CD4-positive, alpha-beta memory T cell (primary cell): ENCODE results near the gene CIB2. TPM values are rescaled to one million over a fixed set of nuclear protein-coding genes. Genes with fewer than 3 reads are reported as not detected.

Experiments
- CTCF ChIA-PET: fragments of 350-600 bp; sonication (Branson Sonifier 250); formaldehyde crosslinking; loops from one replicate; lab custom pipeline; 2021; ENCODE audit warnings: inconsistent platforms; ENCODE audit not compliant: partially characterized antibody; lab: Charles Lee
- POLR2A ChIA-PET: fragments of 350-600 bp; sonication (Branson Sonifier 250); formaldehyde crosslinking; loops from one replicate; lab custom pipeline; 2021; ENCODE audit not compliant: partially characterized antibody; lab: Charles Lee
- DNase-seq, 5 donors: peaks; one replicate each; pipeline versions ENCODE4 v3.0.0 to v3.0.0-alpha.2; 2020 to 2022; ENCODE audit warnings: mixed read lengths in 1 of 5
- H3K27ac ChIP-seq: one replicate; pipeline ENCODE4 v1.7.0; 2013; ENCODE audit warnings: low read depth, low read length
- H3K27me3 ChIP-seq: 2 replicates; pipeline ENCODE4 v1.7.0; 2013; ENCODE audit warnings: mild to moderate bottlenecking, low read length, moderate library complexity; ENCODE audit not compliant: insufficient read depth
- H3K36me3 ChIP-seq: 2 replicates; pipeline ENCODE4 v1.7.0; 2013; ENCODE audit warnings: mild to moderate bottlenecking, low read length, moderate library complexity; ENCODE audit not compliant: insufficient read depth
- H3K4me1 ChIP-seq: 2 replicates; pipeline ENCODE4 v1.7.0; 2013; ENCODE audit warnings: mild to moderate bottlenecking, low read length, moderate library complexity; ENCODE audit not compliant: insufficient read depth
- H3K4me3 ChIP-seq, 2 donors: one replicate each; pipeline ENCODE4 v1.7.0; 2013; ENCODE audit warnings: low read length in 2 of 2, mild to moderate bottlenecking in 1 of 2
- H3K9me3 ChIP-seq, 2 donors: one replicate each; pipeline ENCODE4 v1.7.0; 2013; ENCODE audit warnings: low read length in 2 of 2, control low read depth in 1 of 2; ENCODE audit not compliant: control insufficient read depth in 1 of 2
- H3K27ac Mint-ChIP-seq, 7 donors: one replicate each; pipeline ENCODE4 v1.8.0; 2020 to 2021; ENCODE audit warnings: mixed read lengths in 7 of 7, mild to moderate bottlenecking in 6 of 7, inconsistent platforms in 3 of 7, moderate library complexity in 3 of 7
- H3K27me3 Mint-ChIP-seq, 2 donors: one replicate each; pipeline ENCODE4 v1.8.0; 2020 to 2021; ENCODE audit warnings: mixed read lengths in 2 of 2
- H3K36me3 Mint-ChIP-seq, 2 donors: one replicate each; pipeline ENCODE4 v1.8.0; 2020 to 2021; ENCODE audit warnings: mixed read lengths in 2 of 2, inconsistent platforms in 1 of 2, mild to moderate bottlenecking in 1 of 2
- H3K4me1 Mint-ChIP-seq, 4 donors: one replicate each; pipeline ENCODE4 v1.8.0; 2020 to 2021; ENCODE audit warnings: mixed read lengths in 4 of 4, mild to moderate bottlenecking in 1 of 4
- H3K4me3 Mint-ChIP-seq, 8 donors: one replicate each; pipeline ENCODE4 v1.8.0; 2020 to 2021; ENCODE audit warnings: mixed read lengths in 8 of 8, mild to moderate bottlenecking in 7 of 8, moderate library complexity in 6 of 8, inconsistent platforms in 3 of 8
- H3K9me3 Mint-ChIP-seq, 8 donors: one replicate each; pipeline ENCODE4 v1.8.0; 2020 to 2021; ENCODE audit warnings: mixed read lengths in 8 of 8, mild to moderate bottlenecking in 5 of 8, inconsistent platforms in 3 of 8, moderate library complexity in 1 of 8
- intact Hi-C: fragments of 100-400 bp; cut with micrococcal nuclease; formaldehyde crosslinking; loops from one replicate; pipeline ENCODE4 v1.15.1; 2023
- polyA plus RNA-seq, 2 donors: library from polyadenylated mRNA; unstranded; fragments of 300-500 nt; fragmentation: Illumina TruSeq; gene quantifications; one replicate each; pipeline ENCODE4 v1.2.3, GENCODE V29; 2021
- total RNA-seq, 2 experiments: library from RNA; stranded (reverse); gene quantifications; one replicate each; pipeline ENCODE4 v1.2.3, GENCODE V29; 2021

The CIB2 gene
- total and polyA plus RNA-seq, 4 experiments from 2014 or later, result 0.56 to 2.2 (median 1.4) TPM

GRCh38 chr15:78059110-78059839 is 72.0 kb downstream of the CIB2 start:
- Mint-ChIP-seq H3K9me3 (no peaks in the 10 kb centered on the region), H3K4me3 (peak overlapping the region in 7 of 8 donors; percentile 16 to 81 (median 51)), H3K36me3 (peaks cover 2 to 4% of the 10 kb centered on the region in 2 donors), H3K4me1 (peaks cover 64 to 72% (median 66%) of the 10 kb centered on the region in 4 donors), H3K27me3 (no peaks in the 10 kb centered on the region), H3K27ac (peak overlapping the region; percentile 57 to 98 (median 92))
- no peaks in the 10 kb centered on the region for H3K9me3 ChIP-seq
- intact Hi-C loops, result no loop called here
- peaks cover 98% of the 10 kb centered on the region for H3K4me1 ChIP-seq
- ChIA-PET POLR2A (interaction anchor here (0.8 to 32.5 kb wide), 6 partner anchors 8 to 25 kb away, joined by 3 to 984 read pairs (median 59); partner anchors contain the start of gene TBC1D2B), CTCF (interaction anchor here (1.0 to 5.8 kb wide), 7 partner anchors 9 to 53 kb away, joined by 3 to 20 read pairs (median 5); no protein-coding TSS in a partner anchor)
- DNase-seq, result no peak
- H3K27ac ChIP-seq, result peak overlapping the region; percentile 64
- no peak overlapping the region for H3K4me3 ChIP-seq
- H3K27me3 ChIP-seq, result no peaks in the 10 kb centered on the region
- no peaks in the 10 kb centered on the region for H3K36me3 ChIP-seq

GRCh38 chr15:78058401-78058935 is 72.8 kb downstream of the CIB2 start:
- H3K9me3 Mint-ChIP-seq, result no peaks in the 10 kb centered on the region
- no peaks in the 10 kb centered on the region for H3K27me3 Mint-ChIP-seq
- Histone ChIP-seq H3K4me1 (peaks cover 98% of the 10 kb centered on the region), H3K27ac (peak overlapping the region; percentile 64), H3K27me3 (no peaks in the 10 kb centered on the region), H3K4me3 (no peak overlapping the region), H3K36me3 (peaks cover 5% of the 10 kb centered on the region), H3K9me3 (no peaks in the 10 kb centered on the region)
- DNase-seq, result no peak
- H3K4me3 Mint-ChIP-seq, result peak overlapping the region in 7 of 8 donors; percentile 2 to 81 (median 48)
- peaks cover 6 to 10% of the 10 kb centered on the region in 2 donors for H3K36me3 Mint-ChIP-seq
- intact Hi-C loops, result no loop called here
- H3K27ac Mint-ChIP-seq, result peak overlapping the region; percentile 86 to 98 (median 93)
- peaks cover 67 to 80% (median 72%) of the 10 kb centered on the region in 4 donors for H3K4me1 Mint-ChIP-seq
- POLR2A ChIA-PET, result interaction anchor here (2.2 to 32.5 kb wide), 5 partner anchors 7 to 24 kb away, joined by 11 to 984 read pairs (median 75); partner anchors contain the start of gene TBC1D2B
- CTCF ChIA-PET, result interaction anchor here (1.4 to 5.8 kb wide), 5 partner anchors 9 to 50 kb away, joined by 3 to 20 read pairs (median 7); no protein-coding TSS in a partner anchor

- Mint-ChIP-seq H3K27ac (peak overlapping the region; percentile 86 to 98 (median 93)), H3K36me3 (peaks cover 12% of the 10 kb centered on the region in 2 donors), H3K9me3 (no peaks in the 10 kb centered on the region), H3K27me3 (no peaks in the 10 kb centered on the region), H3K4me3 (peak overlapping the region in 3 of 8 donors; percentile 21 to 27 (median 24)), H3K4me1 (peaks cover 67 to 87% (median 75%) of the 10 kb centered on the region in 4 donors)
- CTCF ChIA-PET, result interaction anchor here (1.1 to 5.8 kb wide), 8 partner anchors 8 to 50 kb away, joined by 3 to 20 read pairs (median 5); no protein-coding TSS in a partner anchor
- H3K4me1 ChIP-seq, result peaks cover 98% of the 10 kb centered on the region
- H3K27ac ChIP-seq, result peak overlapping the region; percentile 64
- peaks cover 6% of the 10 kb centered on the region for H3K36me3 ChIP-seq
- DNase-seq, result no peak
- no peak overlapping the region for H3K4me3 ChIP-seq
- intact Hi-C loops, result loop anchor here (1.0 kb wide), 1 partner anchor 7 kb away; no protein-coding TSS in a partner anchor
- H3K27me3 ChIP-seq, result no peaks in the 10 kb centered on the region
- POLR2A ChIA-PET, result interaction anchor here (2.2 to 32.5 kb wide), 5 partner anchors 7 to 24 kb away, joined by 17 to 984 read pairs (median 75); partner anchors contain the start of gene TBC1D2B
- no peaks in the 10 kb centered on the region for H3K9me3 ChIP-seq
Observed at GRCh38 chr15:78057803-78058202, 73.4 kb downstream of the CIB2 start.

DNA sequence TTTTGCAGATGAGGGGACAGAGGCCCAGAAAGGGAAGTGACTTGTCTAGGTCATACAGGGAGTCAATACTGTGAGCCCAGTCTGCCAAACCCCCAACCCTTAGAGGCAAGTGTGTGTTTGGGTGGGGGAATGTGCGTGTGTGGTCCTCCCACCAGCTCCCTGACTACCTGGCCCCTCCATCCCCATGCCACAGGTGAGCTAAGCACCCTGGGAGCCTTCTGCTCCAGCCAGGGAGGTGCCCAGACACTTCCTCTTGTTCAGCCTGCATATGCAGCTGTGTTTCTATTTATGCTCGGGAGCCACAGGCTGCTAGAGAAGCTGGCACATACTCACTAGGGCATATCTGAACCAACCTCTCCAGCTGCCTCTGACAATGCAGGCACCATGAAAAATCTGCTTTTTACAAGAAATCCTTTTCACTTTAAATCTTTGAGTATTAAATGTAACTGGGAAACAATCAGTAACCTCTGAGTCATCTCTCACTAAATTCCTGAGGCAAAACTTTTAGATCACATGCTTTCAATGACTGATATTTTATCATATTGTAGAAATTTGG is 74.5 kb downstream of the CIB2 start:
- Mint-ChIP-seq H3K27me3 (no peaks in the 10 kb centered on the region), H3K36me3 (peaks cover 12 to 20% of the 10 kb centered on the region in 2 donors), H3K27ac (peak overlapping the region; percentile 86 to 98 (median 93)), H3K4me1 (peaks cover 69 to 91% (median 81%) of the 10 kb centered on the region in 4 donors), H3K4me3 (peak overlapping the region; percentile 31 to 90 (median 82)), H3K9me3 (no peaks in the 10 kb centered on the region)
- H3K27me3 ChIP-seq, result no peaks in the 10 kb centered on the region
- peak in 2 of 5 donors; percentile 32 to 54 for DNase-seq
- H3K4me1 ChIP-seq, result peaks cover 98% of the 10 kb centered on the region
- H3K9me3 ChIP-seq, result no peaks in the 10 kb centered on the region
- peaks cover 6% of the 10 kb centered on the region for H3K36me3 ChIP-seq
- H3K4me3 ChIP-seq, result peak overlapping the region in 1 of 2 donors; percentile 26
- ChIA-PET CTCF (interaction anchor here (0.7 to 5.8 kb wide), 9 partner anchors 9 to 97 kb away, joined by 3 to 20 read pairs (median 4); no protein-coding TSS in a partner anchor), POLR2A (interaction anchor here (0.5 to 32.5 kb wide), 7 partner anchors 9 to 39 kb away, joined by 3 to 984 read pairs (median 17); partner anchors contain the start of gene TBC1D2B)
- intact Hi-C loops, result loop anchor here (1.0 kb wide), 1 partner anchor 9 kb away; no protein-coding TSS in a partner anchor
- peak overlapping the region; percentile 64 for H3K27ac ChIP-seq

- Mint-ChIP-seq H3K36me3 (peaks cover 12 to 20% of the 10 kb centered on the region in 2 donors), H3K4me3 (peak overlapping the region; percentile 53 to 90 (median 82)), H3K4me1 (peaks cover 74 to 96% (median 87%) of the 10 kb centered on the region in 4 donors), H3K27ac (peak overlapping the region; percentile 86 to 98 (median 93)), H3K9me3 (no peaks in the 10 kb centered on the region), H3K27me3 (no peaks in the 10 kb centered on the region)
- ChIA-PET CTCF (interaction anchor here (1.0 to 5.8 kb wide), 5 partner anchors 12 to 52 kb away, joined by 3 to 20 read pairs (median 12); no protein-coding TSS in a partner anchor), POLR2A (interaction anchor here (1.0 to 32.5 kb wide), 6 partner anchors 9 to 36 kb away, joined by 3 to 984 read pairs (median 30); partner anchors contain the start of gene TBC1D2B)
- H3K27me3 ChIP-seq, result no peaks in the 10 kb centered on the region
- H3K36me3 ChIP-seq, result peaks cover 6% of the 10 kb centered on the region
- H3K27ac ChIP-seq, result peak overlapping the region; percentile 64
- H3K4me3 ChIP-seq, result peak overlapping the region in 1 of 2 donors; percentile 26
- DNase-seq, result peak in 1 of 5 donors; percentile 56
- intact Hi-C loops, result no loop called here
- H3K4me1 ChIP-seq, result peaks cover 100% of the 10 kb centered on the region
- no peaks in the 10 kb centered on the region for H3K9me3 ChIP-seq
Observed at GRCh38 chr15:78055919-78056713, 75.1 kb downstream of the CIB2 start.

GRCh38 chr15:78054966-78055365 is 76.3 kb downstream of the CIB2 start:
- peak in 4 of 5 donors; percentile 62 to 78 (median 68) for DNase-seq
- H3K9me3 Mint-ChIP-seq, result no peaks in the 10 kb centered on the region
- Histone ChIP-seq H3K4me3 (no peak overlapping the region), H3K4me1 (peaks cover 100% of the 10 kb centered on the region), H3K27ac (peak overlapping the region; percentile 64), H3K27me3 (no peaks in the 10 kb centered on the region), H3K9me3 (no peaks in the 10 kb centered on the region), H3K36me3 (peaks cover 6% of the 10 kb centered on the region)
- H3K4me3 Mint-ChIP-seq, result peak overlapping the region in 7 of 8 donors; percentile 53 to 90 (median 82)
- H3K36me3 Mint-ChIP-seq, result peaks cover 12 to 20% of the 10 kb centered on the region in 2 donors
- intact Hi-C loops, result no loop called here
- peak overlapping the region; percentile 86 to 98 (median 93) for H3K27ac Mint-ChIP-seq
- H3K27me3 Mint-ChIP-seq, result no peaks in the 10 kb centered on the region
- POLR2A ChIA-PET, result interaction anchor here (1.5 to 32.5 kb wide), 4 partner anchors 12 to 383 kb away, joined by 4 to 984 read pairs (median 172); partner anchors contain the start of genes IREB2 and TBC1D2B
- peaks cover 84 to 100% (median 93%) of the 10 kb centered on the region in 4 donors for H3K4me1 Mint-ChIP-seq
- CTCF ChIA-PET, result interaction anchor here (1.0 to 1.8 kb wide), 7 partner anchors 15 to 57 kb away, joined by 3 to 14 read pairs (median 5); partner anchors contain the start of gene TBC1D2B
